Activated naive CD4-positive, alpha-beta T cell treated with anti-CD3 and anti-CD28 coated beads, Interleukin-2, amount 50 U/mL, for 72 hours (primary cell): Measurements from ENCODE around the gene TMEM101. TPM values are rescaled to one million over a fixed set of nuclear protein-coding genes. Genes with fewer than 3 reads are reported as not detected.
"Not testable (repeated sequence)": the region's sequence is repeated elsewhere in the genome, so short reads cannot be mapped to it uniquely, and the experiment has no call there.

ENCODE experiments used
- ATAC-seq, 2 donors: fragments of 150-1000 bp; cut with Tn5 transposase; 2 replicates each; pipeline ENCODE4 v1.10.0; 2021; ENCODE audit warnings: mild to moderate bottlenecking in 2 of 2, moderate library complexity in 2 of 2
- DNase-seq, 2 donors: peaks; one replicate each; pipeline ENCODE4 v3.0.0; 2021 to 2022; ENCODE audit warnings: low spot score in 2 of 2
- H3K27ac Mint-ChIP-seq, 2 donors: one replicate each; pipeline ENCODE4 v1.8.0; 2022; ENCODE audit warnings: mild to moderate bottlenecking in 2 of 2, mixed read lengths in 2 of 2
- H3K36me3 Mint-ChIP-seq, 2 donors: one replicate each; pipeline ENCODE4 v1.8.0; 2022; ENCODE audit warnings: mixed read lengths in 2 of 2
- H3K9me3 Mint-ChIP-seq, 2 donors: one replicate each; pipeline ENCODE4 v1.8.0; 2022; ENCODE audit warnings: mixed read lengths in 2 of 2
- total RNA-seq, 2 donors: library from RNA; stranded (reverse); gene quantifications; one replicate each; pipeline ENCODE4 v1.2.3, GENCODE V29; 2022

Gene TMEM101
- total RNA-seq, 2 donors from 2014 or later = 32.8 to 43.6 TPM

- peak overlapping the region in 1 of 2 donors; percentile 65 for H3K27ac Mint-ChIP-seq
- not testable (repeated sequence) for H3K9me3 Mint-ChIP-seq, DNase-seq, ATAC-seq
- peaks cover 15 to 16% of the 10 kb centered on the region in 2 donors for H3K36me3 Mint-ChIP-seq
These were observed 19.9 kb upstream of the TMEM101 start for GRCh38 chr17:44034688-44035087.

GRCh38 chr17:44033861-44034408, 19.2 kb upstream of the TMEM101 start:
- no peak for DNase-seq
- Mint-ChIP-seq H3K36me3 (peaks cover 15 to 16% of the 10 kb centered on the region in 2 donors), H3K27ac (peak overlapping the region; percentile 9 to 65), H3K9me3 (no peaks in the 10 kb centered on the region)
- no peak for ATAC-seq

GRCh38 chr17:44030482-44030881, 15.7 kb upstream of the TMEM101 start:
- no peaks in the 10 kb centered on the region for H3K9me3 Mint-ChIP-seq
- no peak for DNase-seq
- peaks cover 10% of the 10 kb centered on the region in 2 donors for H3K36me3 Mint-ChIP-seq
- no peak for ATAC-seq
- no peak overlapping the region for H3K27ac Mint-ChIP-seq

DNA sequence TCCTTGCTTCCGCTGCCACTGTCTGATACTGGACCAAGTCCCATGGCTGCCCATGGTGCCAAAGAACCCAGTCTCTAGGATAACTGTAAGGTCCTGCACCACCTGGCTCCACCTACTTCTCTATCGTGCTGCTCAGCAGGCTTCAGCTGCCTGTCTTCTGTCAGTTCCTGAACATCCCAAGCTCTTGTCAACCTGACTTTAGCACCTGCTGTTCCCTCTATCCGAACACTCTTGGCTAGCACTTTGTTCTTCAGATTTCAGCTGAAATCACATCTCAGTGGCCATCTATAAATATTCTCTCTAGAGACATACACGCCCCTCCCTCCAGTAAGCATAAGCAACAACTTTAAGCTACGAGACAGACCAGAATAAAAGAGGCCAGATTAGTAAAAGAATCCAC, 15.0 kb upstream of the TMEM101 start:
- H3K9me3 Mint-ChIP-seq = no peaks in the 10 kb centered on the region
- ATAC-seq = no peak
- H3K36me3 Mint-ChIP-seq = peaks cover 10% of the 10 kb centered on the region in 2 donors
- no peak for DNase-seq
- peak overlapping the region; percentile 37 to 45 for H3K27ac Mint-ChIP-seq

DNA sequence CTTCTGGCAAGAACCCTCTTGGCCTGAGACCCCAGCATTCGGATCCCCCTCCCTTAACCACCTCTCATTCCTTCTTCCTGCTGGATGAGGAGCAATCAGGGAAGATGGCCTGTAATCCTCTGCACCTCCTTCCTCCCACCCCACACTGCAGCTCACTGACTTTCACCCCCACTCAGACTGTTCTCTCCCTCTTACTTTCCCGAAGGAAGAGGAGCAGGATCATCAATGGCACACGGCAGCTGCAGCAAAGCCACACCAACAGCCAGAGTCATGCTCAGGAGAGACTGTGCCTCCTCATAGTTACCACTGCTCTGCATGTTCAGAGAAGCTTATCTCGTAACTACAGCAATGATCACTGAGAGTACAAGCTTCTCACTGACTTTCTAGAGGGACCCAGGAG, 10.1 kb upstream of the TMEM101 start:
- Mint-ChIP-seq H3K9me3 (no peaks in the 10 kb centered on the region), H3K27ac (peak overlapping the region in 1 of 2 donors; percentile 36), H3K36me3 (peaks cover 0 to 9% of the 10 kb centered on the region in 2 donors)
- DNase-seq (no peak), ATAC-seq (no peak)

DNA sequence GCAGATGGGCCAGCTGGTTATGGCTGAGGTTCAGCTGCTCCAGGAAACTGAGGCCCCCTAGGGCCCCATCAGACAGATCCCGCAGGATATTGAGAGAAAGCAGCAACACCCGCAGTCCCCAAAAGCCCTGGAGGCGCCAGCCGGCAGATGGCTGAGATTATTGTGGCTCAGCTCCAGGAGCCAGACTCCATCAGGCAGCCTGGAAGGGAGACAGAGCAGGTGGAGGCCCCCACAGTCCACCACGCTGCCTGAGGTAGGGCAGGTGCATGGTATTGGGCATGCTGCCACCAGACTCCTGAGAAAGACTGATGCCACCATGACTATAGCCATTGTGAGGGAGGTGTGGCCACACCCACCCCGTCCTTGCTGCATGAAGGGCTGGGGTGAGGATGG, 9.5 kb upstream of the TMEM101 start:
- no peak for DNase-seq
- Mint-ChIP-seq H3K9me3 (no peaks in the 10 kb centered on the region), H3K27ac (peak overlapping the region in 1 of 2 donors; percentile 68), H3K36me3 (peaks cover 0 to 9% of the 10 kb centered on the region in 2 donors)
- ATAC-seq = peak in 1 of 2 donors; percentile 34

DNA sequence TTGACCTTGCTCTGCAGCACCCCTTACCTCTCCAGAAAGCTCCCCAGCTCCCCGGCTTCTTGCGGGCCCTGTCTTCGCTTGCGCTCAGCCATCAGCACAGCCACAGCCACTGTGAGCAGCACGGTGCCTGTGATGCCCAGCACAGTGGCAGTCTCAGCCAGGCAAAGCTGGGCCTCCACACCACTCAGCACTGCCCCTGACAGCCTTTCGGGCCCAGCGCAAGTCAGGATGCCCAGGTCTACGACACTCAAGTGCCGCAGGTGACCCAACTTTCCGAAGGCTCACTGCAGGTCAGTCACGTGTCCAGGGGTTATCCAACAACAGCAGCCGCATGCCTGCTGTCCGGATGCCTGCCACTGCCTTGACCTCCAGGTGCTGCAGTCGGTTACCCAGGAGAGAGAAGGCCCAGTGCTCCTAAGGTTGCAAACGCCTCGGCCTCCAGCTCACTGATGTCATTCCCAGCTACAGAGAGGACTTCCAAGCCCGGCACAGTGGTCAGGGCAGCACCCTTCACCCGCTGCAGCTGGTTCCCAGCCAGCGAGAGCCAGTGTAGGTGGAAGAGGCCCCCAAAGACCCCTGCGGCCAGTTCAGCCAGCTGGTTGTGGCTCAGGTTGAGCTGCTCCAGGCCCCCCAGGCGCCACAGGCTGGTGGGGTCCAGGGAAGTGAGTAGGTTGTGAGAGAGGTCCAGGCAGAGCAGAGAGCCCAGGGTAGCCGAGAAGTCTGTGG, 8.9 kb upstream of the TMEM101 start:
- DNase-seq = no peak

DNA sequence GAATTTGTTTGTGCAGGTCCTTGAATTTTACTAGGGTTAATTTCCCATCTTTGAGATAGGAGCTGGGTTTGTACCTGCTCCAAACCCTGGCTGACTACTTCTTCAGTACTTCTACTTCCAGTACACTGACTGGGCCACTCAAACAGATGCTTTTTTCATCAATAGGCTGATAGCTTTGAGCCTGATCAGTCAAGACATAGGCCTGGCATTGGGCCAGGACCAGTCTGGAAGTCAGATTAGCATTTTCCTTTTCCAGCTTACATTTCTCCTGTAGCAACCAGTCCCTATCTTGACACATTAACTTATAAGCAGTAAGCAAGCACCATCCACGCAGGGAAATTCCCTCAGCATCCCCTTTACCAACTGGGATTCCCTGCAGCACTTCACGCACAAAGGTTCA, 7.5 kb upstream of the TMEM101 start:
- H3K9me3 Mint-ChIP-seq = no peaks in the 10 kb centered on the region

More for the DNA sequence above, 8.9 kb upstream of the TMEM101 start:
- peak in 1 of 2 donors; percentile 34 for ATAC-seq
- H3K36me3 Mint-ChIP-seq = peaks cover 0 to 9% of the 10 kb centered on the region in 2 donors
- H3K9me3 Mint-ChIP-seq = no peaks in the 10 kb centered on the region
- H3K27ac Mint-ChIP-seq = peak overlapping the region; percentile 53 to 68

DNA sequence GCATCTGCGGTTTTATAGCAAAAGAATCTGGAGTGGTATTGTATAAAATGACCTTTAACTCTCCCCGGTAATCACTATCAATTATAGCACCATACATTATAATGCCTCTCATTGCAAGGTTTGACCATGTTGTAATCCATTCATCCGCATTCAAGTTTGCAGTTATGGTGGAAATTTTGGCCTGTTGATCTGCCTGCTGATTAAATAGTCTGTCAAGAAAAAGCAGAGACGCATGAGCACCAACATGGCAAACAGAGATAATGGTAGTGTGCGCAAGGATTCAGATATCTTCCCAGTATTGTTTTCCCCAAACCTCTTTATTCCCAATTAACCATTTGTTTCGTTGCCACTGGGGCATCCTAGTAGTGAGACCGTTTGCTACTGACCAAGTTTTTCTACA, 6.5 kb upstream of the TMEM101 start:
- H3K36me3 Mint-ChIP-seq, ATAC-seq: not testable (repeated sequence)

More for the DNA sequence above, 7.5 kb upstream of the TMEM101 start:
- Mint-ChIP-seq H3K36me3 (peaks cover 0 to 9% of the 10 kb centered on the region in 2 donors), H3K27ac (no peak overlapping the region)
- ATAC-seq (no peak), DNase-seq (no peak)

GRCh38 chr17:44014133-44014436, 678 bp downstream of the TMEM101 start:
- ATAC-seq (peak in 1 of 2 donors; percentile 3), DNase-seq (no peak)
- no peaks in the 10 kb centered on the region for H3K9me3 Mint-ChIP-seq
- H3K36me3 Mint-ChIP-seq = peaks cover 13 to 15% of the 10 kb centered on the region in 2 donors
- peak overlapping the region; percentile 90 to 98 for H3K27ac Mint-ChIP-seq

More for the DNA sequence above, 6.5 kb upstream of the TMEM101 start:
- DNase-seq, H3K27ac Mint-ChIP-seq, H3K9me3 Mint-ChIP-seq: not testable (repeated sequence)

DNA sequence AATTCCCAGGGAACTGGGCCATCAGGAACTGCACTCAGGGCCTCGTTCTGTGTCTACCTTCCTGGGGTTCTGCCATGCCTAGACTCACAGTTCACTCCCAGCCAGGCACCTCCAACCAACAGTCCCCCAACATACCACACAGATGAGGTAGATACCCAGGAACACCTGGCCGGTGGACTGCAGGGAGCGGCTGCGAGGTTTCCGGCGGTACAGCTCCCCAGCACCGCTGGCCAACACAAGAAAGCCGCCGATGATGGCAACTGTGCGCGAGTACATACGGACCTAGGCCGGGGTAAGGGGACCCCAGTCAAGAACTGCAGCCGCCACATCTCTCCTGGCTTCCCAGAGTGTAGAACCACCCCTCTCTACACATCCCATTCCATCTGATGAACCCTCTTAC, 1.9 kb downstream of the TMEM101 start:
- Mint-ChIP-seq H3K36me3 (peaks cover 13 to 15% of the 10 kb centered on the region in 2 donors), H3K27ac (no peak overlapping the region), H3K9me3 (no peaks in the 10 kb centered on the region)
- DNase-seq (no peak), ATAC-seq (no peak)

GRCh38 chr17:44012391-44012790, 2.4 kb downstream of the TMEM101 start:
- DNase-seq (no peak), ATAC-seq (no peak)
- no peaks in the 10 kb centered on the region for H3K9me3 Mint-ChIP-seq
- H3K36me3 Mint-ChIP-seq = peaks cover 13 to 15% of the 10 kb centered on the region in 2 donors
- no peak overlapping the region for H3K27ac Mint-ChIP-seq

- Mint-ChIP-seq H3K9me3 (no peaks in the 10 kb centered on the region), H3K27ac (no peak overlapping the region)
These were observed 2.9 kb downstream of the TMEM101 start for GRCh38 chr17:44011876-44012275.

GRCh38 chr17:44010966-44011647, 3.7 kb downstream of the TMEM101 start:
- DNase-seq (no peak), ATAC-seq (no peak)
- peak overlapping the region in 1 of 2 donors; percentile 93 for H3K27ac Mint-ChIP-seq
- H3K36me3 Mint-ChIP-seq = peaks cover 13 to 15% of the 10 kb centered on the region in 2 donors
- H3K9me3 Mint-ChIP-seq = no peaks in the 10 kb centered on the region

More at GRCh38 chr17:44011876-44012275, 2.9 kb downstream of the TMEM101 start:
- H3K36me3 Mint-ChIP-seq = peaks cover 13 to 15% of the 10 kb centered on the region in 2 donors
- no peak for DNase-seq
- ATAC-seq = no peak

DNA sequence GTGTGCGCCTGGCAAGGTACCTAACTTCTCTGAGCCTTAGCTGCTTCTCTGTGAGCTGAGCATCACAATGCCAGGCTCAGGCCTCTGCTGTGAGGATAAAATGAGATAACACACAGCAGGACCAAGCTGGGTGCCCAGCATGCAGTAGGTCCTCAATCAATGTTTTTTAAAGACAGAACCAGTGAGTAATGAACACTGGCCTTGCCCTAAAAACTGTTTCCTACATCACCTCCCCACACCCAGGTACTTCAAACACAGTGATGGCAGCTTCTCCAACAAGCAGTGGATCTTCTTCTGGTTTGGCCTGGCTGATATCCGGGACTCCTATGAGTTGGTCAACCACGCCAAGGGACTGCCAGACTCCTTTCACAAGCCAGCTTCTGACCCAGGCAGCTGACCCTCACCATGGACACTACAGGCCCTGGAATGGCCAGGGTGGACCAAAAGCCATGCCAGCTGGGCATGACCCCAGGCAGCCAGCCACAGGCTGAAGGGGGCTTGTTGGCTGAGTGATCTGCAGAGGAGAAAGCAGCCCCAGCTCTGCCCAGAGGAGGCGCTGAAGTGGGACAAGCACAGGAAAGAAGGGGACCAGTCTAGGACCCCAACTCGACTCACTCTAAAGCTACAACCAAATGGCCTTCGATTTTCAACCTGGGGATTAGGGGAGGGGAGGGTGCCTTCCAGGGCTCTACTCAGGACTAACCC, 6.4 kb downstream of the TMEM101 start:
- H3K27ac Mint-ChIP-seq = peak overlapping the region in 1 of 2 donors; percentile 50
- no peak for ATAC-seq
- H3K36me3 Mint-ChIP-seq = peaks cover 5 to 9% of the 10 kb centered on the region in 2 donors
- no peaks in the 10 kb centered on the region for H3K9me3 Mint-ChIP-seq
- no peak for DNase-seq

DNA sequence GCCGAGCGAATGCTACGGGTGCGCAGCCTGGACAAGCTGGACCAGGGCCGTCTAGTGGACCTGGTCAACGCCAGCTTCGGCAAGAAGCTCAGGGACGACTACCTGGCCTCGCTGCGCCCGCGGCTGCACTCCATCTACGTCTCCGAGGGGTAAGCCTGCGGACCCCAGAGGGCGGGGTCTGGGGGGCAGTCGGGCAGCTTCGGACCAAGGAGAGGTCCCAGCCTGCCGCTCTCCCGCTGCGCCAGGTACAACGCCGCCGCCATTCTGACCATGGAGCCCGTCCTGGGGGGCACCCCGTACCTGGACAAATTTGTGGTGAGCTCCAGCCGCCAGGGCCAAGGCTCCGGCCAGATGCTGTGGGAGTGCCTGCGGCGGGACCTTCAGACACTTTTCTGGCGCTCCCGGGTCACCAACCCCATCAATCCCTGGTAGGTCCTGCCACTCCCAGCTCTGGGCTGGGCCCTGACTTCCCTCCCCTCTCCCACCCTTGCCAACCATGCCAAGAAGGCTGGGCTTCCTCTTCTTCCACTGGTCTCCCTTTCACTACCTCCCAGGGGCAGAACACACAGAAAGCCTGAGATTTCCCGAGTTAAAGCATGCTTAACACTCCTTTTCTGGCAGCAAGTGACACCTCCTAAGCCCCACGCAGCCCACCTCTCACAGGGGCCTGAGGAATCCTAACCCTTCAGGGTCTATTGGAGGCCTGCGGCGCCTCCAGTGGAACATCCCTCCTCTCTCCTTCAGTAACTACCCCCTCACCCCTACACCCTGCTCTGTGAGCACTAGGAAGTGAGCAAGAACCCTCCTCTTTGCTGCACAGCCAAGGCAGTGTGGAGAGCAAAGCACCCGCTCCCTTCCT, 7.2 kb downstream of the TMEM101 start:
- H3K36me3 Mint-ChIP-seq = peaks cover 5 to 9% of the 10 kb centered on the region in 2 donors
- ATAC-seq = no peak
- H3K27ac Mint-ChIP-seq = peak overlapping the region; percentile 44 to 67
- H3K9me3 Mint-ChIP-seq = no peaks in the 10 kb centered on the region
- no peak for DNase-seq
